IMR-90 (cell line): ENCODE results near the gene PRR9. TPM values are rescaled to one million over a fixed set of nuclear protein-coding genes. Genes with fewer than 3 reads are reported as not detected.
"Not testable (repeated sequence)": the region's sequence is repeated elsewhere in the genome, so short reads cannot be mapped to it uniquely, and the experiment has no call there.

ENCODE experiments used
- ATAC-seq: fragments of 200-7000 bp; cut with Tn5 transposase; 2 replicates; pipeline ENCODE4 v1.9.1; 2020; ENCODE audit warnings: low read depth, mild to moderate bottlenecking, moderate library complexity
- BruUV-seq: library from RNA; stranded (reverse); fragments of 400-500 nt; replicated peaks from 2 replicates; lab custom pipeline; 2021; lab: Mats Ljungman, UMichigan
- CTCF ChIA-PET: fragments of 300-600 bp; formaldehyde crosslinking; extraction: SDS; loops from one replicate; lab custom pipeline; 2021; ENCODE audit warnings: antibody characterized with exemption; lab: Yijun Ruan, JAX
- POLR2A ChIA-PET: fragments of 300-600 bp; sonication (Branson Sonifier 250); formaldehyde crosslinking; loops from one replicate; lab custom pipeline; 2022; ENCODE audit warnings: antibody characterized with exemption; ENCODE audit not compliant: unreplicated experiment; lab: Charles Lee
- DNase-seq: peaks from one replicate; pipeline ENCODE4 v3.0.0; 2013
- H2AFZ ChIP-seq: replicated peaks from 2 replicates; pipeline ENCODE3; 2013; ENCODE audit warnings: low read length, mild to moderate bottlenecking; ENCODE audit not compliant: poor library complexity
- H2AK5ac ChIP-seq: 2 replicates; pipeline ENCODE4 v1.6.1; 2013; ENCODE audit warnings: low read depth, low read length, inconsistent platforms
- H2AK9ac ChIP-seq: replicated peaks from 2 replicates; pipeline ENCODE3; 2013; ENCODE audit warnings: mild to moderate bottlenecking, low read depth, low read length, moderate library complexity; ENCODE audit not compliant: poor library complexity
- H2BK120ac ChIP-seq: 2 replicates; pipeline ENCODE4 v1.6.1; 2013; ENCODE audit warnings: low read depth, low read length, inconsistent platforms
- H2BK15ac ChIP-seq: 3 replicates; pipeline ENCODE4 v1.6.1; 2013; ENCODE audit warnings: low read depth, low read length, inconsistent platforms
- H2BK20ac ChIP-seq: 2 replicates; pipeline ENCODE4 v1.6.1; 2013; ENCODE audit warnings: low read depth, mild to moderate bottlenecking, inconsistent platforms, low read length, moderate library complexity
- H2BK5ac ChIP-seq: 2 replicates; pipeline ENCODE4 v1.6.1; 2013; ENCODE audit warnings: mild to moderate bottlenecking, low read depth, low read length, inconsistent platforms; ENCODE audit not compliant: poor library complexity, severe bottlenecking
- H3K14ac ChIP-seq: replicated peaks from 2 replicates; pipeline ENCODE4 v1.6.1; 2013; ENCODE audit warnings: low read depth, low read length, inconsistent platforms
- H3K18ac ChIP-seq: 2 replicates; pipeline ENCODE4 v1.6.1; 2013; ENCODE audit warnings: low read depth, low read length, control low read depth
- H3K23ac ChIP-seq: 2 replicates; pipeline ENCODE4 v1.6.1; 2013; ENCODE audit warnings: low read depth, low read length, inconsistent platforms
- H3K27ac ChIP-seq: 2 replicates; pipeline ENCODE4 v1.5.1; 2013; ENCODE audit warnings: mild to moderate bottlenecking, control low read depth, low read length; ENCODE audit not compliant: insufficient read depth
- H3K27me3 ChIP-seq: 2 replicates; pipeline ENCODE4 v1.6.1; 2013; ENCODE audit warnings: low read length; ENCODE audit not compliant: control insufficient read depth, insufficient read depth
- H3K36me3 ChIP-seq: 2 replicates; pipeline ENCODE4 v1.6.1; 2013; ENCODE audit warnings: low read length, mixed read lengths; ENCODE audit not compliant: control insufficient read depth, insufficient read depth
- H3K4ac ChIP-seq: 2 replicates; pipeline ENCODE4 v1.6.1; 2013; ENCODE audit warnings: low read depth, low read length, inconsistent platforms
- H3K4me1 ChIP-seq: 2 replicates; pipeline ENCODE4 v1.6.1; 2013; ENCODE audit warnings: low read length, mixed read lengths; ENCODE audit not compliant: control insufficient read depth, insufficient read depth
- H3K4me2 ChIP-seq: 2 replicates; pipeline ENCODE4 v1.6.1; 2013; ENCODE audit warnings: low read depth, mild to moderate bottlenecking, control low read depth, low read length, moderate library complexity
- H3K4me3 ChIP-seq: 2 replicates; pipeline ENCODE4 v1.5.1; 2013; ENCODE audit warnings: low read depth, mild to moderate bottlenecking, control low read depth, low read length, moderate library complexity; ENCODE audit not compliant: insufficient read depth
- H3K56ac ChIP-seq: 2 replicates; pipeline ENCODE4 v1.6.1; 2013; ENCODE audit warnings: low read length, inconsistent platforms; ENCODE audit not compliant: insufficient read depth; ENCODE audit errors: extremely low read depth
- H3K79me1 ChIP-seq, 2 experiments: 2 replicates each; pipeline ENCODE4 v1.6.1; 2013; ENCODE audit warnings: low read length in 2 of 2, inconsistent platforms in 1 of 2, low read depth in 1 of 2
- H3K9ac ChIP-seq: 2 replicates; pipeline ENCODE4 v1.6.1; 2013; ENCODE audit warnings: low read depth, low read length, control low read depth
- H3K9me1 ChIP-seq: 2 replicates; pipeline ENCODE4 v1.6.1; 2013; ENCODE audit warnings: low read length, inconsistent platforms; ENCODE audit not compliant: insufficient read depth
- H3K9me3 ChIP-seq: 2 replicates; pipeline ENCODE4 v1.6.1; 2013; ENCODE audit warnings: low read length; ENCODE audit not compliant: control insufficient read depth, insufficient read depth
- H4K20me1 ChIP-seq: 2 replicates; pipeline ENCODE4 v1.6.1; 2013; ENCODE audit warnings: low read length, inconsistent platforms; ENCODE audit not compliant: insufficient read depth
- H4K5ac ChIP-seq: 2 replicates; pipeline ENCODE4 v1.6.1; 2013; ENCODE audit warnings: mild to moderate bottlenecking, low read depth, low read length, control low read depth
- H4K8ac ChIP-seq, 2 experiments: 2 replicates each; pipeline ENCODE4 v1.6.1; 2013; ENCODE audit warnings: low read depth in 2 of 2, low read length in 2 of 2, control low read depth in 1 of 2, inconsistent platforms in 1 of 2
- H4K91ac ChIP-seq: 2 replicates; pipeline ENCODE4 v1.6.1; 2013; ENCODE audit warnings: low read depth, low read length, inconsistent platforms; ENCODE audit not compliant: insufficient read depth
- WGBS, 2 experiments: methylation state at CpG; one replicate each; pipeline versions ENCODE4 v1.1.5 to v1.1.7; 2013; ENCODE audit warnings: missing lambda C conversion rate in 2 of 2; ENCODE audit not compliant: insufficient read length in 1 of 2; ENCODE audit errors: extremely low coverage in 2 of 2; 5-methylcytosine and 5-hydroxymethylcytosine counted together
- dilution Hi-C: fragments of 300-500 bp; cut with HindIII; formaldehyde crosslinking; loops from one replicate; pipeline ENCODE4 v1.14.3; 2018; ENCODE audit warnings: low sequenced_read_pairs; ENCODE audit not compliant: unreplicated experiment
- in situ Hi-C: fragments of 300-500 bp; cut with MboI; formaldehyde crosslinking; loops from 3 replicates; pipeline ENCODE4 v1.14.3; 2019; ENCODE audit warnings: low sequenced_read_pairs, inconsistent platforms, mixed read lengths
- intact Hi-C: fragments of 100-400 bp; cut with micrococcal nuclease; formaldehyde crosslinking; loops from 2 replicates; pipeline ENCODE4 v1.10.0; 2022
- polyA plus RNA-seq, 3 experiments: library from polyadenylated mRNA; depleted of rRNA; stranded (reverse); fragments of >200 nt; gene quantifications; 2 replicates each; pipeline ENCODE4 v1.2.3, GENCODE V29; 2012; ENCODE audit warnings: low replicate concordance in 1 of 3
- total RNA-seq: library from RNA; depleted of rRNA; stranded (reverse); fragments of >200 nt; gene quantifications from 2 replicates; pipeline ENCODE4 v1.2.3, GENCODE V29; 2012

The PRR9 gene
- total and polyA plus RNA-seq, 2 of the 4 experiments (the other 2 are of a cell fraction): not detected

GRCh38 chr1:153188301-153188700 is 29.1 kb upstream of the PRR9 start:
- H3K27me3 ChIP-seq, H2BK20ac ChIP-seq, H3K4ac ChIP-seq, in situ Hi-C loops, H3K9me1 ChIP-seq, intact Hi-C loops, H3K9ac ChIP-seq, H2AK9ac ChIP-seq, H4K8ac ChIP-seq, ATAC-seq, H2BK5ac ChIP-seq, H3K79me1 ChIP-seq, CTCF ChIA-PET, H3K27ac ChIP-seq, H2AFZ ChIP-seq, DNase-seq, H3K4me2 ChIP-seq, H2BK15ac ChIP-seq, H3K36me3 ChIP-seq, H2BK120ac ChIP-seq, H4K20me1 ChIP-seq, H3K9me3 ChIP-seq, POLR2A ChIA-PET, H3K14ac ChIP-seq, H3K23ac ChIP-seq, H3K4me1 ChIP-seq, H2AK5ac ChIP-seq, BruUV-seq, H3K4me3 ChIP-seq, H3K56ac ChIP-seq, H4K5ac ChIP-seq, H4K91ac ChIP-seq, dilution Hi-C loops, H3K18ac ChIP-seq: not testable (repeated sequence)
- 57% methylated on average over 2 of the region's 4 CpGs; no CpG with 5 or more reads in 1 of the 2 experiments for WGBS, 2 experiments
